Stomach (tissue), 19 donors: ENCODE measurements around the gene TBC1D3. TPM values are rescaled to one million over a fixed set of nuclear protein-coding genes. Genes with fewer than 3 reads are reported as not detected.
"Not testable (repeated sequence)": the region's sequence is repeated elsewhere in the genome, so short reads cannot be mapped to it uniquely, and the experiment has no call there.

Source experiments
- DNase-seq, 2 donors: peaks; one replicate each; pipeline versions ENCODE4 v3.0.0 to v3.0.0-alpha.2; 2013 to 2019
- H3K27ac ChIP-seq, 5 donors: fragments of 200-600 bp in 4 of 5; sonication (generic) in 4 of 5; one replicate each; pipeline ENCODE4 v1.5.1; 2013 to 2019; ENCODE audit warnings: mild to moderate bottlenecking in 1 of 5, moderate library complexity in 1 of 5
- H3K27me3 ChIP-seq, 3 donors: fragments of 200-600 bp; sonication (generic); one replicate each; pipeline ENCODE4 v1.5.1; 2017 to 2019; ENCODE audit warnings: mixed run types in 1 of 3
- H3K36me3 ChIP-seq, 4 donors: fragments of 200-600 bp; sonication (generic); 1 replicate in 3 of 4; 2 replicates in 1 of 4; pipeline ENCODE4 v1.5.1; 2016 to 2019
- H3K4me1 ChIP-seq, 4 donors: fragments of 200-600 bp; sonication (generic); one replicate each; pipeline ENCODE4 v1.5.1; 2016 to 2019
- H3K4me3 ChIP-seq, 4 donors: fragments of 200-600 bp; sonication (generic) in 3 of 4; one replicate each; pipeline ENCODE4 v1.5.1; 2016 to 2019; ENCODE audit warnings: mild to moderate bottlenecking in 1 of 4
- H3K9me3 ChIP-seq, 4 donors: fragments of 200-600 bp; sonication (generic); one replicate each; pipeline ENCODE4 v1.5.1; 2016 to 2019
- WGBS, 5 donors: extraction: QIAGEN DNeasy Blood & Tissue Kit in 3 of 5; methylation state at CpG; one replicate each; pipeline versions ENCODE4 v1.1.5 to v1.1.7; 2013 to 2018; 5-methylcytosine and 5-hydroxymethylcytosine counted together
- intact Hi-C: fragments of 100-400 bp; cut with DNase I; formaldehyde crosslinking; loops from one replicate; pipeline ENCODE4 v1.15.1; 2023; ENCODE audit warnings: low total_unique reads
- long read RNA-seq, 10 donors: transcript quantifications; one replicate each; lab custom pipeline, GENCODE V29; 2026
- polyA plus RNA-seq, 3 donors: library from polyadenylated mRNA; stranded (reverse); fragments of 200-250 nt; gene quantifications; one replicate each; pipeline ENCODE4 v1.2.3, GENCODE V29; 2013
- small RNA-seq, 4 donors: library from RNA; depleted of rRNA; stranded (forward); fragments of <200 nt; gene quantifications; one replicate each; pipeline ENCODE3, GENCODE V24; 2016
- total RNA-seq, 5 donors: library from RNA; depleted of rRNA; stranded (reverse); fragments of >200 nt; gene quantifications; one replicate each; pipeline versions ENCODE4 v1.1.0 to v1.2.3, GENCODE V29; 2014 to 2016
- donor health status: healthy with polysubstance abuse.
- donor health status: Bipolar disorder and iron deficiency.
- donor health status: healthy.

Gene TBC1D3
- total RNA-seq (not detected), polyA plus RNA-seq (not detected)
- long read RNA-seq, donor 1 = 0 reads
- long read RNA-seq, donor 2 = 0 reads
- long read RNA-seq, donor 3 = 0 reads
- long read RNA-seq, donor 4 = 0 reads
- long read RNA-seq, donor 5 = 0 reads
- long read RNA-seq, donor 6, partial matches to known transcripts = 6 of 6 reads
- long read RNA-seq, donor 6, other reads (novel, unspliced or antisense) = 0 of 6 reads
- long read RNA-seq, donor 7 = 0 reads
- long read RNA-seq, donor 8 = 0 reads
- long read RNA-seq, donor 9 = 0 reads
- long read RNA-seq, donor 10 = 0 reads

DNA sequence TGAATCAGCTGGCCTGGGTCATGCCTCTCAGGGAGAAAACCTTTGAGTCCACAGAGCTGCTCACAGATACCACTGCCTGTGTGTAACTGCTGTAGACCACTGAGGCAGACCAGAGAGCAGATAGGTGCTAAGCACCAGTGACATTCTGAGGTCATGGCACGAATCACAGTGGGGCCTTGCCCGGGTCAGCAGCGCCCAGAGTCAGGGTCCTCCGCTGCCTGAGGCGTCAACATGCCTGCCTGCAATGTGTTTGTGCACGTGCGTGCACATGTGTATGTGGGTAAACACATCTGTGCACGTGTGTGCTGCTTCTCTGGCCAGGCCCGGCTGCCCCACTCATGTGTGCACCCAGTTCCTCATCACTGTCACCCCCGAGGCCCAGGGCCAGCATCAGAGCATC is at the start of gene TBC1D3:
TBC1D3 (minus strand) TSS at position 101 of the 400 bp plus-strand sequence. CDS start 1,526 bp downstream, outside the sequence.
- H3K9me3 ChIP-seq, H3K27ac ChIP-seq, H3K4me1 ChIP-seq, H3K36me3 ChIP-seq, DNase-seq, H3K4me3 ChIP-seq, intact Hi-C loops, H3K27me3 ChIP-seq: not testable (repeated sequence)
- WGBS, 5 donors = no CpG with 5 or more reads among the region's 10 CpGs

DNA sequence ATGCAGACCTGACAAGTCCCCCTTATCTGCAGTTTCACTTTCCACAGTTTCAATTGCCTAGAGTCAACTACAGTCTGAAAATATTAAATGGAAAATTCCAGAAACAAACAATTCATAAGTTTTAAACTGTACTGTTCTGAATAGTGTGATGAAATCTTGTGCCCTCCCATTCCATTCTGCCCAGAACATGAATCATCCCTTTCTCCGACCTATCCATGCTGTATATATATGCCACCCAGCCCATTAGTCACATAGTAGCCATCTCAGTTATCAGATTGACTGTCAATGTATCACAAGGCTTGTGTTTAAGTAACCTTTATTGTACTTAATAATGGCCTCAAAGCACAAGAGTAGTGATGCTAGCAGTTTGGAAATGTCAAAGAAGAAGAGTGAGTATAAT is 40.4 kb upstream of the TBC1D3 start:
- H3K36me3 ChIP-seq, H3K4me3 ChIP-seq, intact Hi-C loops, H3K9me3 ChIP-seq, DNase-seq, H3K4me1 ChIP-seq, H3K27ac ChIP-seq, H3K27me3 ChIP-seq: not testable (repeated sequence)
- no CpG with 5 or more reads among the region's 1 CpG for WGBS, 5 donors

DNA sequence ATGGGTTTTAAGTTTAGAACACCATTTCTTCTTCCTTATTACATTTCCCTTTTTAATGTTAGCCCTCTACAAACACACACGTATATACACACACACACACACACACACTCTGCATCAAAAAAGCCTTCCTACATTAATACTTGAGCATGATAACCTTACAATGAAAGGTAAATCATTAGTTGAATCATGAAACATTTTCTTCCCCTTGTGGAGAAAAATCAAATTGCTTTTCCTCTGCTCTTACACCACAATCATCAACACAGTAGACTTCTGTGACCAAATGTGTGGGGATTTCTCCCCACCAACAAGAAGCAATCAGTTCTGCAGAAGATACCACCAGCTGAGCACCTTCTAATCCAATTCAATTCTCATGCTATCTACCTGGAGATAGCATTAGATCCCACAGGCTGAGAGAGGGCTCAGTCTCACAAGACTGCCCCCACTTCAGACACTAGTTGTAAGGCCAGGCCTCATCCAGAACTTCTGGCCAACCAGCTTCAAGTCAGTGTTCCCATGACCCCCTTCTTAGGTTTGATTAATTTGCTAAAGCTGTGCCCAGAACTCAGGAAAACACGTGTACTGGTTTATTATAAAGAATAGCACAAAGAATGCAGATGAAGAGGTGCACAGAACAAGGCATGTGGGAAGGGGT is 33.6 kb upstream of the TBC1D3 start:
- DNase-seq, intact Hi-C loops, H3K4me1 ChIP-seq, H3K27ac ChIP-seq, H3K9me3 ChIP-seq, H3K27me3 ChIP-seq, H3K4me3 ChIP-seq, H3K36me3 ChIP-seq: not testable (repeated sequence)
- WGBS, 5 donors = no CpG with 5 or more reads among the region's 2 CpGs

DNA sequence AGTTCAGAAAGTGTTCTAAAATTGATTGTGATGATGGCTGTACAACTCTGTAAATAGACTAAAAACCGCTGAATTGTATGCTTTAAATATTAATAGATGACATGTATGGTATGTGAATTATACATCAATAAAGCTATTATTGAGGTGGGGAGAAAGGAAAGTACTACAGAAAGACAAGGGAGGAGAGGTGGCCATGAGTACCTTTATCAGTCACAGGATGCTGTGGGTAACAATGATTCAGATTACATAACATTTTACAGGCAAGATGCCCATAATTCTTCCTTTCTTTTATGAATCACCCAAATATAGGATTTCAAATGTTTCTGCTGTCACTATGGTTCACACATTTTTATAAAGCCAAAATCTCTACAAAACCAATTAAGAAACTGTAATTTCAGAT is 28.5 kb upstream of the TBC1D3 start:
- H3K27me3 ChIP-seq, H3K27ac ChIP-seq, H3K4me3 ChIP-seq, DNase-seq, H3K9me3 ChIP-seq, H3K36me3 ChIP-seq, H3K4me1 ChIP-seq, intact Hi-C loops: not testable (repeated sequence)
- no CpG with 5 or more reads among the region's 1 CpG for WGBS, 5 donors

DNA sequence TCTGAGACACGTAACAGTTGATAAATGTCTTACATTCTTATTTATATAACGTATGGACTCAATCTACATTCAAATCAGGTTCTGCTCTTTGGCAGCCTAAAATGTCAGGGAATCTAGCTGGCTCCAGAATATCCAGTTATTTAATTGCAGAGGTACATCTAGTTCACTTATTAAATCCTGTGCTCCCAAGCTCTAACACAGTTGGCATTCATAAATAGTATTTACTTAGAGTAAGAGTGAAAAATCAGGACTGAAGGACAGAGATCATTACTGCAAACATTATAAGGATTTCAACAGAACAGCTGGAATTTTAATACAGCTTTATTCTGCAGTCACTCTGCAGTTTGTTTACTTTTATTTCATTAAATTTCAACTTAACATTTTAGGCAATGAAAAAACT is 7.9 kb upstream of the TBC1D3 start:
- H3K4me1 ChIP-seq, H3K4me3 ChIP-seq, intact Hi-C loops, H3K27me3 ChIP-seq, DNase-seq, H3K36me3 ChIP-seq, H3K9me3 ChIP-seq, H3K27ac ChIP-seq: not testable (repeated sequence)
- no CpG with 5 or more reads among the region's 2 CpGs for WGBS, 5 donors

DNA sequence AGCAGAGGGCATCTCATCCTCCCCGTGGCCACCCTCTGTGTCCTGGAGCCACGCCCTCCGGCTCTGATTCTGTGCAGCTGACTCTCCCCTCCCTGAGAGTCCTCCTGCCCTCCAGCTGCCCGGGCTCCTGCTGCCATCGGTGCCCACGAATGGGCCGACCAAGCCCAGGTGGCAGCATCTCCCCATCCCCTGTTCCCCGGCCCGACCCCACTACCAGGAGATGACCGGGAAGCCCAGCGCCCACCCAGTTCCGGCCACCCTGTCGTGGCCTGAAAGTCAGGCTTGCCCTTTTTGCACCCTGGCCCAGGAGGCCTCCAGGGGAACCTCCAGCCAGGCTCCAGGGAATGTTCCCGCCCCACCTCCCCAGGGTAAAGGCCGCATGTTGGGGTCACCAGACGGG is 57.5 kb downstream of the TBC1D3 start:
- intact Hi-C loops, H3K4me3 ChIP-seq, H3K4me1 ChIP-seq, H3K36me3 ChIP-seq, H3K9me3 ChIP-seq, H3K27ac ChIP-seq, H3K27me3 ChIP-seq: not testable (repeated sequence)
- DNase-seq = peak in 1 of 2 donors; percentile 21
- 92 to 96% (median 94%) methylated on average over 9 of the region's 16 CpGs; no CpG with 5 or more reads in 1 of the 5 donors for WGBS, 5 donors

Small RNA genes lying within 50 kb of the gene (small RNA-seq; reads per million reads assigned to genes)
- gene RF00019 = 0 reads per million in 4 donors
- gene RNA5SP526 = 0 reads per million in 4 donors

Other genes with a start within 250 kb of the TBC1D3 start
- 10 to 100 TPM in 3 of 5 donors, 1 to 10 TPM in 2; 2.8 to 21.0 (median 12.9) TPM for gene TBC1D3L, start 203.5 kb downstream of the TBC1D3 start, total RNA-seq
- 10 to 100 TPM in 1 of 3 donors, 1 to 10 TPM in 2; 5.5 to 19.0 (median 8.7) TPM for gene TBC1D3L, start 203.5 kb downstream of the TBC1D3 start, polyA plus RNA-seq
- not detected for gene TBC1D3D, start 188.6 kb downstream of the TBC1D3 start, total RNA-seq
- gene TBC1D3D, start 188.6 kb downstream of the TBC1D3 start, polyA plus RNA-seq = 1 to 10 TPM in 1 of 3 donors, not detected in 2; 1.7 TPM
- not detected for gene TBC1D3C, start 123.9 kb downstream of the TBC1D3 start, total RNA-seq
- 1 to 10 TPM in 1 of 3 donors, not detected in 2; 6.7 TPM for gene TBC1D3C, start 123.9 kb downstream of the TBC1D3 start, polyA plus RNA-seq
- 1 to 10 TPM in 1 of 5 donors, not detected in 4; 3.5 TPM for gene TBC1D3E, start 64.6 kb downstream of the TBC1D3 start, total RNA-seq
- gene TBC1D3E, start 64.6 kb downstream of the TBC1D3 start, polyA plus RNA-seq = not detected
- 10 to 100 TPM in 4 of 5 donors, 1 to 10 TPM in 1; 5.4 to 23.3 (median 12.8) TPM for gene MRPL45, start 104.6 kb upstream of the TBC1D3 start, total RNA-seq
- 10 to 100 TPM; 31.4 to 49.2 (median 35.9) TPM for gene MRPL45, start 104.6 kb upstream of the TBC1D3 start, polyA plus RNA-seq
- gene GPR179, start 151.4 kb upstream of the TBC1D3 start, total RNA-seq = under 1 TPM in 1 of 5 donors, not detected in 4; 0.18 TPM
- gene GPR179, start 151.4 kb upstream of the TBC1D3 start, polyA plus RNA-seq = under 1 TPM in 2 of 3 donors, not detected in 1; 0.03 to 0.06 TPM
- 10 to 100 TPM in 4 of 5 donors, 1 to 10 TPM in 1; 4.9 to 52.4 (median 14.1) TPM for gene SOCS7, start 159.3 kb upstream of the TBC1D3 start, total RNA-seq
- gene SOCS7, start 159.3 kb upstream of the TBC1D3 start, polyA plus RNA-seq = 10 to 100 TPM in 1 of 3 donors, 1 to 10 TPM in 2; 2.5 to 10.4 (median 7.2) TPM
- gene ARHGAP23, start 235.9 kb upstream of the TBC1D3 start, total RNA-seq = 10 to 100 TPM; 23.9 to 55.5 (median 30.1) TPM
- 10 to 100 TPM in 1 of 3 donors, 1 to 10 TPM in 2; 4.0 to 18.8 (median 6.6) TPM for gene ARHGAP23, start 235.9 kb upstream of the TBC1D3 start, polyA plus RNA-seq